Measurements from ENCODE around the gene MMAA.
"Not testable (repeated sequence)": the region's sequence is repeated elsewhere in the genome, so short reads cannot be mapped to it uniquely, and the experiment has no call there.

The MMAA gene

GRCh38 chr4:145619639-145619996 lies 433 bp downstream of the MMAA start:
- H3K4me3 ChIP-seq (ENCODE audit: control insufficient read depth, low read depth, low read length) = peak overlapping the region; percentile 90
- peak; percentile 52 for DNase-seq (ENCODE audit: low read depth)
- TF ChIP-seq, protein P1, sequence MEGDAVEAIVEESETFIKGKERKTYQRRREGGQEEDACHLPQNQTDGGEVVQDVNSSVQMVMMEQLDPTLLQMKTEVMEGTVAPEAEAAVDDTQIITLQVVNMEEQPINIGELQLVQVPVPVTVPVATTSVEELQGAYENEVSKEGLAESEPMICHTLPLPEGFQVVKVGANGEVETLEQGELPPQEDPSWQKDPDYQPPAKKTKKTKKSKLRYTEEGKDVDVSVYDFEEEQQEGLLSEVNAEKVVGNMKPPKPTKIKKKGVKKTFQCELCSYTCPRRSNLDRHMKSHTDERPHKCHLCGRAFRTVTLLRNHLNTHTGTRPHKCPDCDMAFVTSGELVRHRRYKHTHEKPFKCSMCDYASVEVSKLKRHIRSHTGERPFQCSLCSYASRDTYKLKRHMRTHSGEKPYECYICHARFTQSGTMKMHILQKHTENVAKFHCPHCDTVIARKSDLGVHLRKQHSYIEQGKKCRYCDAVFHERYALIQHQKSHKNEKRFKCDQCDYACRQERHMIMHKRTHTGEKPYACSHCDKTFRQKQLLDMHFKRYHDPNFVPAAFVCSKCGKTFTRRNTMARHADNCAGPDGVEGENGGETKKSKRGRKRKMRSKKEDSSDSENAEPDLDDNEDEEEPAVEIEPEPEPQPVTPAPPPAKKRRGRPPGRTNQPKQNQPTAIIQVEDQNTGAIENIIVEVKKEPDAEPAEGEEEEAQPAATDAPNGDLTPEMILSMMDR (conservative IDR thresholded peaks at IDR 0.05; ENCODE audit: control insufficient read depth, insufficient read depth, low read depth, low read length) = no peak

GRCh38 chr4:145622067-145622466 lies 2.9 kb downstream of the MMAA start:
- DNase-seq (ENCODE audit: low read depth); H3K4me3 ChIP-seq (ENCODE audit: control insufficient read depth, low read depth, low read length): not testable (repeated sequence)

- DNase-seq (ENCODE audit: low read depth) = peak; percentile 52
- TF ChIP-seq, protein P1 (conservative IDR thresholded peaks at IDR 0.05; ENCODE audit: control insufficient read depth, insufficient read depth, low read depth, low read length) = no peak
- no peak overlapping the region for H3K4me3 ChIP-seq (ENCODE audit: control insufficient read depth, low read depth, low read length)
Measured at GRCh38 chr4:145623831-145624230, 4.6 kb downstream of the MMAA start.

GRCh38 chr4:145625677-145626622 lies 6.8 kb downstream of the MMAA start:
- TF ChIP-seq, protein P1 (conservative IDR thresholded peaks at IDR 0.05; ENCODE audit: control insufficient read depth, insufficient read depth, low read depth, low read length) = no peak
- no peak for DNase-seq (ENCODE audit: low read depth)
- no peak overlapping the region for H3K4me3 ChIP-seq (ENCODE audit: control insufficient read depth, low read depth, low read length)

DNA sequence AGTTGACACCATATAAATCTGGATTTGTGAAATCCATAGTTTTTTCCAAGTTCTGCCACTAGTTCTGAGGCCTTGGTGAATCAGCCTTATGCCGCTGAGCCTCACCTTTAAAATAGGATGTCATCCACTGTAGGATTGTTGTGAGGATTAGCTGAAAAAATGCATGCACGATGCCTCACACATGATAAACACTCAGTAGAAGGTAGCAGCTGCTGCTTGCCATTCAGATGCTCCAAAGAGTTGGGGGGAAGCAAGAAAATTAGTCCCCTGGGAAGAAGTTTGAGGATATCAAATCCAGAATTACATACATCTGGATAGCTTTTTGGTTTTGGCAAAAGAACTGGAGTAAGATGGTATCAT lies 7.4 kb downstream of the MMAA start:
- TF ChIP-seq, protein P1 (conservative IDR thresholded peaks at IDR 0.05; ENCODE audit: control insufficient read depth, insufficient read depth, low read depth, low read length) = no peak
- DNase-seq (ENCODE audit: low read depth) = no peak
- H3K4me3 ChIP-seq (ENCODE audit: control insufficient read depth, low read depth, low read length) = no peak overlapping the region

DNA sequence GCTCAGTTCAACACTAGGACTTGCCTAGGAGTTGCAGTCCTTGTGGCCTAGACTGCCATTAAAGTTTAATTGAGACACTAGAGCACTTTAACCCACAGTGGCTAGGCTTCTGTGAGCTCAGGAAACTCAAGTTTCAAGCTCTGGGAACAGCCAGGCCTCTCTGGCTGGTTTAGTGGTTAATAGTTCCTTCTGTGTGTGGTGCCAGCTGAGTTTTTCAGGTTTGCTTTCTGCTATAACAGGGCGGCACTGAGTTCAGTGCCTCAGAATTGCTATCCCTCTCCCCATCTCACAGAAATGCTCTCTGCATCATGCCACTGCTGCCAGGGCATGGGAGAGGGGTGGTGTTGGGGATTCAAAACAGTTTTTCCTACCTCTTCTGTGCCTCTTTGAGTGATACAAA lies 15.9 kb downstream of the MMAA start:
- no peak for DNase-seq (ENCODE audit: low read depth)
- TF ChIP-seq, protein P1 (conservative IDR thresholded peaks at IDR 0.05; ENCODE audit: control insufficient read depth, insufficient read depth, low read depth, low read length) = no peak

GRCh38 chr4:145635630-145636029 lies 16.4 kb downstream of the MMAA start:
- DNase-seq (ENCODE audit: low read depth) = no peak
- TF ChIP-seq, protein P1 (conservative IDR thresholded peaks at IDR 0.05; ENCODE audit: control insufficient read depth, insufficient read depth, low read depth, low read length) = no peak
- no peak overlapping the region for H3K4me3 ChIP-seq (ENCODE audit: control insufficient read depth, low read depth, low read length)

More for the DNA sequence above, 15.9 kb downstream of the MMAA start:
- H3K4me3 ChIP-seq (ENCODE audit: control insufficient read depth, low read depth, low read length) = no peak overlapping the region

Measured in fibroblast of mammary gland (primary cell).